Liver (tissue), 3 donors: ENCODE measurements around the gene ACOXL.

Source experiments
- CTCF ChIP-seq: fragments of 150-350 bp; IDR thresholded peaks from 2 replicates; pipeline ENCODE4 v1.5.1; 2017; ENCODE audit warnings: improper control_type of control experiment, low read depth, low read length; ENCODE audit not compliant: missing input control
- GABPA ChIP-seq, 2 donors: IDR thresholded peaks in 1 of 2; conservative IDR thresholded peaks in 1 of 2; 2 replicates each; pipeline ENCODE4 v1.6.1; 2016; ENCODE audit warnings: antibody characterized with exemption in 2 of 2, mild to moderate bottlenecking in 1 of 2, moderate library complexity in 1 of 2
- HNF4A ChIP-seq, 2 donors: conservative IDR thresholded peaks; 2 replicates each; pipeline ENCODE4 v1.6.1; 2016; ENCODE audit warnings: antibody characterized with exemption in 2 of 2, mild to moderate bottlenecking in 2 of 2
- JUND ChIP-seq, 2 donors: IDR thresholded peaks; 2 replicates each; pipeline ENCODE4 v1.6.1; 2016; ENCODE audit warnings: antibody characterized with exemption in 2 of 2
- RAD21 ChIP-seq, 2 donors: IDR thresholded peaks; 2 replicates each; pipeline ENCODE4 v1.6.1; 2016; ENCODE audit warnings: antibody characterized with exemption in 2 of 2, mild to moderate bottlenecking in 2 of 2
- SP1 ChIP-seq: IDR thresholded peaks from 2 replicates; pipeline ENCODE4 v1.6.1; 2018; ENCODE audit warnings: antibody characterized with exemption, mild to moderate bottlenecking
- TAF1 ChIP-seq: conservative IDR thresholded peaks from 2 replicates; pipeline ENCODE4 v1.6.1; 2016; ENCODE audit warnings: antibody characterized with exemption, mild to moderate bottlenecking
- YY1 ChIP-seq: IDR thresholded peaks from 2 replicates; pipeline ENCODE4 v1.6.1; 2016; ENCODE audit warnings: antibody characterized with exemption, mild to moderate bottlenecking
- ZBTB33 ChIP-seq: IDR thresholded peaks from 2 replicates; pipeline ENCODE4 v1.6.1; 2016; ENCODE audit warnings: antibody characterized with exemption
- donor health status: healthy.
- donor health status: healthy.

DNA sequence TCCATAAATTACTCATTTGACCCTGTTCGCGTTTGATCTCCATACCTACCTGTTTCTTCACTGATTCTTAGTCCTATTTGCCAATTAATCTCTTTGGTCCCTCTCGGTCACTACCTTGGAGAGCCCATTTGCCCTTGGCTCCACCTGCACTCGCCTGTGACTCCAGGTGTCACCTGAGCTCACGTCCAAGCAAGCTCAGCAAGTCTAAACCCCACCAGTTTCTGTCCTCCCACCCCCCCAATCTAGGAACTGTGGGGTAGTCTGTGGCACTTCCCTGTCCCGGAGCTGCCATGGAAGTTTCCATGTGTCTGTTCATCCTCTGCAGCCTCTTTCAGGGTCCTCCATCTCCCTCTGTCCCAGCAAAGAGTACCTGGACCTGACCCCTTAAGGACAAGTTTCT lies 320.2 kb downstream of the ACOXL start:
- TF ChIP-seq TAF1 (no peak), RAD21 (IDR thresholded peaks at IDR 0.05) (no peak), CTCF (no peak), HNF4A (conservative IDR thresholded peaks at IDR 0.05) (no peak), GABPA (IDR thresholded peaks at IDR 0.05 in 1 of 2, conservative IDR thresholded peaks at IDR 0.05 in 1 of 2) (no peak), SP1 (no peak), ZBTB33 (no peak), JUND (IDR thresholded peaks at IDR 0.05) (no peak), YY1 (no peak)
